Measurements from ENCODE around the gene MAGEB3. TPM values are rescaled to one million over a fixed set of nuclear protein-coding genes. Genes with fewer than 3 reads are reported as not detected.

MAGEB3 gene
- total and polyA plus RNA-seq, 9 of the 15 experiments (the other 6 are each of a cell fraction or from before 2014, with no cell fraction given), result 0.07 to 0.11 TPM; not detected in 7

GRCh38 chrX:30253257-30253656, 22.8 kb downstream of the MAGEB3 start (continued):
- TF ChIP-seq ZNF165 (CRISPR knock-in tag; IDR thresholded peaks at IDR 0.05; ENCODE audit: borderline replicate concordance) (no peak), LEF1 (IDR thresholded peaks at IDR 0.05) (no peak)

GRCh38 chrX:30259927-30260326, 29.5 kb downstream of the MAGEB3 start:
- no peak overlapping the region for H3K9ac ChIP-seq (ENCODE audit: insufficient read depth in 1 of 2, low read depth in 2 of 2, low read length in 2 of 2)
- H3K4me3 ChIP-seq, result no peak overlapping the region
- ChIA-PET CTCF (ENCODE audit: low intra/inter-chr PET ratio) (no interaction called here), POLR2A (interaction anchor here (0.6 kb wide), 1 partner anchor 24 kb away, joined by 3 read pairs; no protein-coding TSS in a partner anchor)
- TF ChIP-seq DDX20 (tag; IDR thresholded peaks at IDR 0.05; ENCODE audit: low read depth) (no peak), ZNF444 (CRISPR knock-in tag; IDR thresholded peaks at IDR 0.05) (no peak), JUNB (CRISPR knock-in tag; conservative IDR thresholded peaks at IDR 0.05) (no peak), E2F5 (CRISPR knock-in tag; IDR thresholded peaks at IDR 0.05) (no peak), UBTF (IDR thresholded peaks at IDR 0.05; ENCODE audit: borderline replicate concordance in 1 of 2, low read depth in 2 of 2, low read length in 2 of 2) (no peak), BDP1 (IDR thresholded peaks at IDR 0.05; ENCODE audit: insufficient read depth, insufficient read length) (no peak), ZNF586 (CRISPR knock-in tag; conservative IDR thresholded peaks at IDR 0.05) (no peak), PTBP1 (IDR thresholded peaks at IDR 0.05; ENCODE audit: low read depth, low read length) (no peak), NR2F6 (CRISPR knock-in tag; IDR thresholded peaks at IDR 0.05) (no peak), SMARCE1 (IDR thresholded peaks at IDR 0.05) (no peak), SIX5 (IDR thresholded peaks at IDR 0.05; ENCODE audit: borderline replicate concordance in 1 of 2, insufficient read depth in 1 of 2, low read depth in 1 of 2, low read length in 2 of 2) (no peak), TCF7L2 (IDR thresholded peaks at IDR 0.05; ENCODE audit: low read depth, low read length) (no peak), ZNF121 (CRISPR knock-in tag; conservative IDR thresholded peaks at IDR 0.05) (no peak), XRCC5 (IDR thresholded peaks at IDR 0.05; ENCODE audit: low read depth, low read length) (no peak), POLR3G (IDR thresholded peaks at IDR 0.05; ENCODE audit: extremely low read depth, insufficient read length, insufficient replicate concordance) (no peak)
- H2AFZ ChIP-seq (ENCODE audit: low read depth, low read length), result no peak overlapping the region
- H3K27ac ChIP-seq (ENCODE audit: extremely low read depth, low read depth, low read length), result no peak overlapping the region
- no peak overlapping the region for H3K4me2 ChIP-seq (ENCODE audit: insufficient read depth, low read length)
- no peaks in the 10 kb centered on the region for H3K9me3 ChIP-seq (replicated peaks; ENCODE audit: control insufficient read depth, insufficient read depth, low read depth, low read length)
- no peaks in the 10 kb centered on the region for H3K27me3 ChIP-seq (ENCODE audit: control insufficient read depth in 2 of 2, insufficient read depth in 2 of 2, low read length in 2 of 2)
- intact Hi-C loops (cut with micrococcal nuclease), result no loop called here
- no peaks in the 10 kb centered on the region for H4K20me1 ChIP-seq (replicated peaks; ENCODE audit: control insufficient read depth, insufficient read depth, low read length)
- DNase-seq (ENCODE audit: extremely low read depth in 1 of 4, low spot score in 3 of 4) (no peak), ATAC-seq (no peak), FAIRE-seq (no peak)
- H3K79me2 ChIP-seq (ENCODE audit: control insufficient read depth, insufficient read depth, low read length), result no peaks in the 10 kb centered on the region
- BruUV-seq (replicated peaks), result no TSS peak
- 0% methylated on average over 2 of the region's 2 CpGs for WGBS (ENCODE audit: insufficient coverage, low coverage, missing lambda C conversion rate)
- no peaks in the 10 kb centered on the region for H3K36me3 ChIP-seq (ENCODE audit: control insufficient read depth, insufficient read depth, low read length)
- in situ Hi-C loops (cut with MboI), result no loop called here
- H3K9me1 ChIP-seq (ENCODE audit: control insufficient read depth, insufficient read depth, low read length), result no peaks in the 10 kb centered on the region
- H3K4me1 ChIP-seq (replicated peaks in 1 of 2; ENCODE audit: control insufficient read depth in 2 of 2, insufficient read depth in 2 of 2, low read length in 2 of 2), result no peaks in the 10 kb centered on the region
